Breast epithelium (tissue), 4 donors: Measurements from ENCODE around the gene TACR2. TPM values are rescaled to one million over a fixed set of nuclear protein-coding genes. Genes with fewer than 3 reads are reported as not detected.

Experiments
- DNase-seq, 2 donors: peaks; one replicate each; pipeline ENCODE4 v3.0.0-alpha.2; 2019; ENCODE audit warnings: low spot score in 2 of 2
- H3K27ac ChIP-seq, 2 donors: fragments of 200-600 bp; sonication (generic) in 1 of 2; one replicate each; pipeline ENCODE4 v1.5.1; 2016 to 2019; ENCODE audit warnings: mild to moderate bottlenecking in 1 of 2
- H3K27me3 ChIP-seq, 2 donors: fragments of 200-600 bp; sonication (generic) in 1 of 2; one replicate each; pipeline versions ENCODE4 v1.5.1 to v1.6.0; 2017 to 2019; ENCODE audit warnings: control low read depth in 1 of 2, mild to moderate bottlenecking in 1 of 2
- H3K36me3 ChIP-seq: fragments of 200-600 bp; one replicate; pipeline ENCODE4 v1.5.1; 2019
- H3K4me1 ChIP-seq, 2 donors: fragments of 200-600 bp; sonication (generic); one replicate each; pipeline ENCODE4 v1.5.1; 2016 to 2019; ENCODE audit warnings: control low read depth in 1 of 2
- H3K4me3 ChIP-seq, 3 donors: fragments of 200-600 bp; sonication (generic); 1 replicate in 2 of 3; 2 replicates in 1 of 3; pipeline ENCODE4 v1.5.1; 2016 to 2019; ENCODE audit warnings: mild to moderate bottlenecking in 3 of 3, moderate library complexity in 2 of 3
- H3K9me3 ChIP-seq, 2 donors: fragments of 200-600 bp; sonication (generic) in 1 of 2; one replicate each; pipeline ENCODE4 v1.5.1; 2016 to 2019; ENCODE audit warnings: control low read depth in 1 of 2
- CTCF ChIP-seq, 3 donors: fragments of 450-650 bp; IDR thresholded peaks; one replicate each; pipeline ENCODE4 v1.5.1; 2016 to 2017; ENCODE audit warnings: antibody characterized with exemption in 3 of 3, mild to moderate bottlenecking in 3 of 3, moderate library complexity in 3 of 3
- POLR2A ChIP-seq: fragments of 450-650 bp; IDR thresholded peaks from one replicate; pipeline ENCODE4 v1.6.1; 2016; ENCODE audit warnings: antibody characterized with exemption, mild to moderate bottlenecking, moderate library complexity
- POLR2AphosphoS5 ChIP-seq, 3 donors: sonication (generic); formaldehyde crosslinking; IDR thresholded peaks; one replicate each; pipeline ENCODE4 v1.6.1; 2017; ENCODE audit warnings: antibody characterized with exemption in 3 of 3
- intact Hi-C: fragments of 100-400 bp; cut with DNase I; formaldehyde crosslinking; loops from one replicate; pipeline ENCODE4 v1.15.1; 2023; ENCODE audit warnings: low total_unique reads
- total RNA-seq, 3 donors: library from RNA; depleted of rRNA; stranded (reverse); fragments of >200 nt; gene quantifications; one replicate each; pipeline ENCODE4 v1.1.0, GENCODE V29; 2016

TACR2 gene
- total RNA-seq, 3 donors from 2014 or later, result 0.66 to 3.2 (median 0.73) TPM

- intact Hi-C loops, result no loop called here
- Histone ChIP-seq H3K36me3 (no peaks in the 10 kb centered on the region), H3K27me3 (no peaks in the 10 kb centered on the region), H3K4me3 (no peak overlapping the region), H3K27ac (no peak overlapping the region), H3K4me1 (peaks cover 0 to 12% of the 10 kb centered on the region in 2 donors), H3K9me3 (no peaks in the 10 kb centered on the region)
- TF ChIP-seq POLR2AphosphoS5 (IDR thresholded peaks at IDR 0.05) (no peak), POLR2A (no peak), CTCF (IDR thresholded peaks at IDR 0.05) (no peak)
- DNase-seq, result no peak
Observed at GRCh38 chr10:69455006-69455763, 38.5 kb upstream of the TACR2 start.

GRCh38 chr10:69453795-69454194, 37.1 kb upstream of the TACR2 start:
- Histone ChIP-seq H3K27me3 (no peaks in the 10 kb centered on the region), H3K4me1 (peaks cover 0 to 12% of the 10 kb centered on the region in 2 donors), H3K9me3 (no peaks in the 10 kb centered on the region), H3K36me3 (no peaks in the 10 kb centered on the region), H3K4me3 (peak overlapping the region in 1 of 3 donors; percentile 15), H3K27ac (peak overlapping the region; percentile 29 to 54)
- TF ChIP-seq CTCF (IDR thresholded peaks at IDR 0.05) (no peak), POLR2AphosphoS5 (IDR thresholded peaks at IDR 0.05) (no peak), POLR2A (no peak)
- intact Hi-C loops, result no loop called here
- DNase-seq, result peak in 1 of 2 donors; percentile 69

GRCh38 chr10:69452676-69453415, 36.1 kb upstream of the TACR2 start:
- peak overlapping the region in 1 of 3 donors; percentile 73 for H3K4me3 ChIP-seq
- no peaks in the 10 kb centered on the region for H3K27me3 ChIP-seq
- H3K9me3 ChIP-seq, result no peaks in the 10 kb centered on the region
- TF ChIP-seq POLR2A (no peak), CTCF (IDR thresholded peaks at IDR 0.05) (no peak), POLR2AphosphoS5 (IDR thresholded peaks at IDR 0.05) (no peak)
- no peaks in the 10 kb centered on the region for H3K36me3 ChIP-seq
- peaks cover 0 to 6% of the 10 kb centered on the region in 2 donors for H3K4me1 ChIP-seq
- DNase-seq, result no peak
- H3K27ac ChIP-seq, result peak overlapping the region; percentile 29 to 54
- intact Hi-C loops, result no loop called here

- Histone ChIP-seq H3K27ac (peak overlapping the region; percentile 70 to 82), H3K27me3 (no peaks in the 10 kb centered on the region), H3K4me3 (peak overlapping the region; percentile 54 to 73 (median 60)), H3K36me3 (no peaks in the 10 kb centered on the region), H3K4me1 (peaks cover 0 to 6% of the 10 kb centered on the region in 2 donors), H3K9me3 (no peaks in the 10 kb centered on the region)
- DNase-seq, result peak; percentile 53 to 69
- intact Hi-C loops, result no loop called here
- TF ChIP-seq POLR2A, result no peak
- no peak for TF ChIP-seq CTCF (IDR thresholded peaks at IDR 0.05)
- TF ChIP-seq POLR2AphosphoS5 (IDR thresholded peaks at IDR 0.05), result no peak
Observed at GRCh38 chr10:69451784-69452251, 35.1 kb upstream of the TACR2 start.
